LNCaP clone FGC (cell line): Measurements from ENCODE around the gene CCDC78.
A peak's percentile ranks its signal among the peaks of the same experiment; 100 is the strongest.
"Not testable (repeated sequence)": the region's sequence is repeated elsewhere in the genome, so short reads cannot be mapped to it uniquely, and the experiment has no call there.

Experiments
- DNase-seq: peaks from one replicate; pipeline ENCODE4 v3.0.0-alpha.2; 2011; ENCODE audit warnings: low read depth
- H3K4me3 ChIP-seq: 2 replicates; pipeline ENCODE4 v1.5.1; 2011; ENCODE audit warnings: mild to moderate bottlenecking, low read depth, low read length, control low read depth
- TF ChIP-seq, protein P1 (sequence below): IDR thresholded peaks from 2 replicates; pipeline ENCODE4 v1.5.1; 2012; ENCODE audit warnings: mild to moderate bottlenecking; ENCODE audit not compliant: control insufficient read depth, insufficient read depth; ENCODE audit errors: extremely low read depth

The CCDC78 gene

DNA sequence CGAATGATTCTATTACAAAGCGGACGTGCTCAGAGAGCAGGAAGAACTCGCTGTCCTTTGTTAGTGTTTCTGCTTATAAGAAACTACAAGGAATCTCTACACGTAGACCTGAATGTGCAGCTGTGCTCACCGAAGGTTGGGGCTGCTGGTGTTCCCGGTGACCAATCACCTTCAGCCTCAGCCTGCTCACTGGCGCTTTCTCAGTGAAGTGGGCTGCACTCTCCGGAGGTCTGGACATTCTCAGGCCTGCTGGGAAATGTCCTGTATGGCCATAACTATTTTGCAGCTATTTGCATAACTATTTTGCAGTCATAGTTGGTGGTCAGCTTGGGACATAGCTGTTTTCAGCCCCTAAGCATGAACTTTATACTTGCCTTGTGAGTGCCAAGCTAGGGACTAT is 24.2 kb upstream of the CCDC78 start:
- no peak overlapping the region for H3K4me3 ChIP-seq
- no peak for DNase-seq
- TF ChIP-seq, protein P1, sequence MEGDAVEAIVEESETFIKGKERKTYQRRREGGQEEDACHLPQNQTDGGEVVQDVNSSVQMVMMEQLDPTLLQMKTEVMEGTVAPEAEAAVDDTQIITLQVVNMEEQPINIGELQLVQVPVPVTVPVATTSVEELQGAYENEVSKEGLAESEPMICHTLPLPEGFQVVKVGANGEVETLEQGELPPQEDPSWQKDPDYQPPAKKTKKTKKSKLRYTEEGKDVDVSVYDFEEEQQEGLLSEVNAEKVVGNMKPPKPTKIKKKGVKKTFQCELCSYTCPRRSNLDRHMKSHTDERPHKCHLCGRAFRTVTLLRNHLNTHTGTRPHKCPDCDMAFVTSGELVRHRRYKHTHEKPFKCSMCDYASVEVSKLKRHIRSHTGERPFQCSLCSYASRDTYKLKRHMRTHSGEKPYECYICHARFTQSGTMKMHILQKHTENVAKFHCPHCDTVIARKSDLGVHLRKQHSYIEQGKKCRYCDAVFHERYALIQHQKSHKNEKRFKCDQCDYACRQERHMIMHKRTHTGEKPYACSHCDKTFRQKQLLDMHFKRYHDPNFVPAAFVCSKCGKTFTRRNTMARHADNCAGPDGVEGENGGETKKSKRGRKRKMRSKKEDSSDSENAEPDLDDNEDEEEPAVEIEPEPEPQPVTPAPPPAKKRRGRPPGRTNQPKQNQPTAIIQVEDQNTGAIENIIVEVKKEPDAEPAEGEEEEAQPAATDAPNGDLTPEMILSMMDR: no peak

DNA sequence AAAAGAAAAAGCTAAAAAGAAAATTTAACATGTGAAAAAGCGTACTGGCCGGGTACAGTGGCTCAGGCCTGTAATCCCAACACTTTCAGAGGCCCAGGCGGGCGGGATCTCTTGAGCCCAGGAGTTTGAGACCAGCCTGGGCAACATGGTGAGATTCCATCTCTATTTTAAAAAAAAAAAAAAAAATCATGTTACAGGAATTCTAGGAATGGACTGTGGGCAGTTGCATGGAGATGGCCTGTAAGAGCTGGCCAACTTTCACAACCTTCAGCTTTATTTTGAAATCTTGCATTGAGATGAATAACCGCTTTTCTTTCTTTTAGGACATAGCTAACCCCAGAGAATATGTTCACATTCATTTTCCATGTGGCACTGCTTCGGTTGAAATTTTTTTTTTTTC is 22.8 kb upstream of the CCDC78 start:
- H3K4me3 ChIP-seq: no peak overlapping the region
- no peak for DNase-seq
- TF ChIP-seq, protein P1: no peak

DNA sequence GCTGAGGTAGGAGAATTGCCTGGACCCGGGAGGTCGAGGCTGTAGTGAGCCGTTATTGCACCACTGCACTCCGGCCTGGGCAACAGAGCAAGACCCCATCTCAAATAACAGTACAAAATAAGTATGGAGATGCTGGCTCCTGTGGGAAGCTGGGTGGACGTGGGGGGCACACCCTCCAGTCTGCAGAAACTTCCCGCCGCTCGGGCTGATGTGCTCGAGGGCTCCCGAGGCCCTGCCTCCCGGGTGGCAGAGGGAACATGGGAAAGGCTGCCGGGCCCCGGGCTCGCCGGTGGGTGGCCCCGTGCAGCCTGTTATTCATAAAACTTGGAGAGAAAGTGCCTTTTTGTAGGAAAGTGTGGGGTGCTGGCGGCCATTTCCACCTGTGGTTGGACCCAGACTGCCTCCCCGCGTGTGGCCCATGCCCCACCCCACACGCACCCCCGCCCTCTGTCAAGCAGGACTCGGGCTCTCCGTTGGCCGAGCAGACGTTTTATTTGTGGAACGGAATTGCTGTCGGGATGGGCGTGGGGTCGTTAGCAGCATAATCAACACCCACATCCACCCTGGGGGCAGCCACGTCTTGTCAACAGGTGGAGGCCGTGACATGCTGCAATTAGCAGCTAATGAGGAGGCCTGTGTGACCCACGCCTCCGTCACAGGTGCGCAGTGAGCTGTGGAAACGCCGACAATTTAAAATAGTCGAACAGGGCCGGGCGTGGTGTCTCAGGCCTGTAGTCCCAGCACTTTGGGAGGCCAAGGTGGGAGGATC is 21.9 kb upstream of the CCDC78 start:
- no peak for DNase-seq
- TF ChIP-seq, protein P1: no peak
- no peak overlapping the region for H3K4me3 ChIP-seq

DNA sequence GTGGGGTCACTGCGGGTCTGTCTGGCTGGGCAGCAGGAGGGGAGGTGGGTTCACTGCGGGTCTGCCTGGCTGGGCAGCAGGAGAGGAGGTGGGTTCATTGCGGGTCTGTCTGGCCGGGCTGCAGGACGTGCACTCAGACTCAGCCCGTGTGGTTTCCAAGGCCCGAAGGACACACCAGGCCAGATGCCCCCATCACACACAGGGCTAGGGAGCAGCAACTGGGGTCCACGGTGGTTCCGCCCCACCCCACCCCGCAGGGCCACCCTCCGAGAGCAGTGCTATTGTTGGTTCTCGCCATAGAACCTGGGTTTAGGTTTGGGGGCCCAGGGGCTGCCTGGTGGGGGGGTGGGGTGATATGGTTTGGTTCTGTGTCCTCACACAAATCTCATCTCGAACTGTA is 20.4 kb upstream of the CCDC78 start:
- TF ChIP-seq, protein P1: no peak
- no peak for DNase-seq
- no peak overlapping the region for H3K4me3 ChIP-seq

DNA sequence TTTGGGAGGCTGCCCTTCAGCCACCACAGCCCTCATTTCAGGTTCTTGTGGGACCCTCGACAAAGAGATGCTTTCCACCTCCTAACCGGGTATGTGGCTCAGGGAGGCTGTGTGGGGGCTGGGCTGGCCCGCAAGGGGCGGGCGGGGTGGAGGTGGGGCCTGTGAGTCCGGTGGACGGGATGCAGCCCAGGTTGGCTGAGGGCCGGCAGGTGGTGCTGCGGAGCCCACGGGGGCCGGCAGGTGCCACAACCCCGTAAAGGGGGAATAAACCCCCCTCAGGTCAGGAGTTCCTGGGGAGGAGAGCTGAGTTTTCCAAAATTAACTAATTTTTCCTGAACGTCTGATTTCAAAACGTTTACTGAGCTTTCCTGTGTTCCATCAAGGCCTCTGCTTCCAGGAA is 19.5 kb upstream of the CCDC78 start:
- TF ChIP-seq, protein P1: peak; percentile 28; the same call in 1 of the 2 replicates
- no peak overlapping the region for H3K4me3 ChIP-seq
- DNase-seq: no peak

DNA sequence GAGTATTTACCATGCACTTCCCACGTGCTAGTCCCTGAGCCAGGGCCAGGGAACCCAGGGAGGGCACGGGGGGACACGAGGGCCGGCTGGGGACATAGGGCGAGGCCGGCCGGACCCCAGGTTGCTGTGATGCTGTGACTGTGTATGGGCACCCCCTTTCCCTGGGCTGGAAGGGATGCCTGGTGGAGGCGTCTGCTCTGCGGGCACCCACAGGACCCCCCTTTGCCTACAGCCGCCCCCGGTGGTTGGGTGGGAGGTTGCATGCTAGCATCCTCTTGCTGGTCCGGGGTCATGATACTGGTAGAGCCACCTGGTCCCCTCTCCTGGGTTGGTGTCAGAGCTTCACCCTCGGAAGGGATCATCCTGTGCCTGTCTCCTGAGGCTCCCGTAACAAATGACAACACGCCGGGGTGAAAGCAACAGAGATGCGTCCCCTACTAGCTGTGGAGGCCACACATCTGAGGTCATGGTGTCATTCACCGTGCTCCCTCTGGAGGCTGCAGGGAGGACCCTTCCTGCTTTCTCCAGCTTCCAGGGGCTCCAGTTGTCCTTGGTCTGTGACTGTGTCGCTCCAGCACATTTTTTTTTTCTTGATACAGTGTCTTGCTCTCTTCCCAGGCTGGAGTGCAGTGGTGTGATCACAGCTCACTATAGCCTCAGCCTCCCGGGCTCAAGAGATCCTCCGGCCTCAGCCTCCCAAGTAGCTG is 17.7 kb upstream of the CCDC78 start:
- H3K4me3 ChIP-seq: no peak overlapping the region
- TF ChIP-seq, protein P1: no peak
- no peak for DNase-seq

DNA sequence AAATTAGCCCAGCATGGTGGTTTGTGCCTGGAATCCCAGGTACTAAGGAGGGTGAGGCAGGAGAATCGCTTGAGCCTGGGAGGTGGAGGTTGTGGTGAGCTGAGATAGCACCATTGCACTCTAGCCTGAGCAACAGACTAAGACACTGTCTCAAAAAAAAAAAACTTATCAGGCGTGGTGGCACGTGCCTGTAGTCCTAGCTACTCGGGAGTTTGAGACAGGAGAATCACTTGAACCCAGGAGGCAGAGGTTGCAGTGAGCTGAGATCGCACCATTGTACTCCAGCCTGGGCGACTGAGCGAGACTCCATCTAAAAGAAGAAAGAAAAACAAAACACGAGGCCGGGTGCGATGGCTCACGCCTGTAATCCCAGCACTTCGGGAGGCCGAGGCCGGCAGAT is 16.7 kb upstream of the CCDC78 start:
- not testable (repeated sequence) for DNase-seq, H3K4me3 ChIP-seq
